Measurements from ENCODE around the gene TPPP3.

- TF ChIP-seq CTCF (IDR thresholded peaks at IDR 0.05) (peak; percentile 74), EZH2 (IDR thresholded peaks at IDR 0.05; ENCODE audit: borderline replicate concordance, insufficient read depth, low read depth, low read length, poor library complexity, severe bottlenecking) (no peak)
Measured at GRCh38 chr16:67349172-67349571, 44.1 kb downstream of the TPPP3 start.

Data from B cell (primary cell).